Astrocyte (in vitro differentiated cells and primary cell): ENCODE measurements around the gene CA12. TPM values are rescaled to one million over a fixed set of nuclear protein-coding genes. Genes with fewer than 3 reads are reported as not detected.

Experiments
- DNase-seq: peaks from one replicate; pipeline ENCODE4 v3.0.0-alpha.2; 2010; ENCODE audit warnings: low read depth
- FAIRE-seq: peaks from 2 replicates; lab custom pipeline; 2011; peaks lifted over from hg19 to GRCh38; lab: Jason Lieb, UNC
- H2AFZ ChIP-seq: 2 replicates; pipeline ENCODE4 v1.6.0; 2012; ENCODE audit warnings: low read depth, low read length, inconsistent platforms
- H3K27ac ChIP-seq: 2 replicates; pipeline ENCODE4 v1.5.1; 2011; ENCODE audit warnings: low read depth, low read length, inconsistent platforms
- H3K27me3 ChIP-seq: 2 replicates; pipeline ENCODE4 v1.6.0; 2011; ENCODE audit warnings: low read length, inconsistent platforms; ENCODE audit not compliant: insufficient read depth
- H3K36me3 ChIP-seq: 2 replicates; pipeline ENCODE4 v1.5.1; 2011; ENCODE audit warnings: low read length, inconsistent platforms; ENCODE audit not compliant: insufficient read depth
- H3K4me1 ChIP-seq: 2 replicates; pipeline ENCODE4 v1.5.1; 2011; ENCODE audit warnings: low read length, inconsistent platforms; ENCODE audit not compliant: insufficient read depth
- H3K4me2 ChIP-seq: 2 replicates; pipeline ENCODE4 v1.6.0; 2012; ENCODE audit warnings: low read length, inconsistent platforms
- H3K4me3 ChIP-seq: 2 replicates; pipeline ENCODE4 v1.5.1; 2011; ENCODE audit warnings: low read depth, mild to moderate bottlenecking, low read length, inconsistent platforms; ENCODE audit not compliant: insufficient read depth
- H3K79me2 ChIP-seq: 2 replicates; pipeline ENCODE4 v1.6.0; 2012; ENCODE audit warnings: mild to moderate bottlenecking, low read length, inconsistent platforms; ENCODE audit not compliant: insufficient read depth
- H3K9ac ChIP-seq: 2 replicates; pipeline ENCODE4 v1.6.0; 2012; ENCODE audit warnings: mild to moderate bottlenecking, low read length, inconsistent platforms
- H3K9me3 ChIP-seq: 2 replicates; pipeline ENCODE4 v1.5.1; 2012; ENCODE audit warnings: low read depth, mild to moderate bottlenecking, low read length, inconsistent platforms; ENCODE audit not compliant: insufficient read depth
- H4K20me1 ChIP-seq: 2 replicates; pipeline ENCODE4 v1.6.0; 2012; ENCODE audit warnings: low read length, inconsistent platforms; ENCODE audit not compliant: insufficient read depth
- H3K27ac Mint-ChIP-seq: one replicate; pipeline ENCODE4 v1.8.0; 2021; ENCODE audit warnings: mild to moderate bottlenecking, mixed read lengths; ENCODE audit not compliant: unreplicated experiment
- H3K27me3 Mint-ChIP-seq: one replicate; pipeline ENCODE4 v1.8.0; 2021; ENCODE audit warnings: low read depth, mixed read lengths; ENCODE audit not compliant: unreplicated experiment
- H3K36me3 Mint-ChIP-seq: one replicate; pipeline ENCODE4 v1.8.0; 2021; ENCODE audit warnings: low read depth, mixed read lengths; ENCODE audit not compliant: unreplicated experiment
- H3K4me1 Mint-ChIP-seq: one replicate; pipeline ENCODE4 v1.8.0; 2021; ENCODE audit warnings: low read depth, mixed read lengths; ENCODE audit not compliant: unreplicated experiment
- H3K4me3 Mint-ChIP-seq: one replicate; pipeline ENCODE4 v1.8.0; 2021; ENCODE audit warnings: mild to moderate bottlenecking, moderate library complexity, mixed read lengths; ENCODE audit not compliant: unreplicated experiment
- H3K9me3 Mint-ChIP-seq: one replicate; pipeline ENCODE4 v1.8.0; 2021; ENCODE audit warnings: mild to moderate bottlenecking, mixed read lengths; ENCODE audit not compliant: unreplicated experiment
- CTCF ChIP-seq: IDR thresholded peaks from 2 replicates; pipeline ENCODE4 v1.5.1; 2011; ENCODE audit warnings: low read depth, mild to moderate bottlenecking, inconsistent platforms, low read length, moderate library complexity; ENCODE audit not compliant: insufficient read depth
- EZH2 ChIP-seq: IDR thresholded peaks from 2 replicates; pipeline ENCODE4 v1.6.1; 2012; ENCODE audit warnings: mild to moderate bottlenecking, low read length, inconsistent platforms; ENCODE audit not compliant: insufficient read depth
- total RNA-seq: library from RNA; stranded (reverse); gene quantifications from 2 replicates; pipeline ENCODE4 v1.2.1, GENCODE V29; 2021

Gene CA12
- total RNA-seq, 1 donor from 2014 or later = 0.54 TPM

- H4K20me1 ChIP-seq = no peaks in the 10 kb centered on the region
- H3K27ac Mint-ChIP-seq = no peak overlapping the region
- H3K9me3 Mint-ChIP-seq = peaks cover 7% of the 10 kb centered on the region
- H3K79me2 ChIP-seq = no peaks in the 10 kb centered on the region
- H3K4me2 ChIP-seq = no peak overlapping the region
- no peaks in the 10 kb centered on the region for H3K27me3 ChIP-seq
- peaks cover 2% of the 10 kb centered on the region for H3K36me3 Mint-ChIP-seq
- H3K27me3 Mint-ChIP-seq = peaks cover 44% of the 10 kb centered on the region
- no peaks in the 10 kb centered on the region for H3K4me1 ChIP-seq
- no peak overlapping the region for H2AFZ ChIP-seq
- no peak for TF ChIP-seq EZH2
- TF ChIP-seq CTCF = no peak
- DNase-seq = no peak
- H3K36me3 ChIP-seq = no peaks in the 10 kb centered on the region
- H3K9me3 ChIP-seq = no peaks in the 10 kb centered on the region
- no peak overlapping the region for H3K4me3 Mint-ChIP-seq
- no peak overlapping the region for H3K27ac ChIP-seq
- H3K9ac ChIP-seq = no peak overlapping the region
- H3K4me1 Mint-ChIP-seq = no peaks in the 10 kb centered on the region
- H3K4me3 ChIP-seq = no peak overlapping the region
- no peak for FAIRE-seq
These were observed 10.8 kb upstream of the CA12 start for GRCh38 chr15:63392361-63393009.

GRCh38 chr15:63391669-63392360, 10.2 kb upstream of the CA12 start:
- H3K4me2 ChIP-seq = no peak overlapping the region
- no peak for DNase-seq
- H3K27me3 Mint-ChIP-seq = peaks cover 47% of the 10 kb centered on the region

More at GRCh38 chr15:63391669-63392360, 10.2 kb upstream of the CA12 start:
- Histone ChIP-seq H3K79me2 (no peaks in the 10 kb centered on the region), H4K20me1 (no peaks in the 10 kb centered on the region), H3K27ac (no peak overlapping the region), H3K36me3 (no peaks in the 10 kb centered on the region), H3K9ac (no peak overlapping the region), H3K4me3 (no peak overlapping the region), H3K4me1 (no peaks in the 10 kb centered on the region), H2AFZ (no peak overlapping the region), H3K9me3 (no peaks in the 10 kb centered on the region), H3K27me3 (no peaks in the 10 kb centered on the region)
- Mint-ChIP-seq H3K36me3 (peaks cover 2% of the 10 kb centered on the region), H3K4me3 (no peak overlapping the region), H3K27ac (no peak overlapping the region), H3K4me1 (no peaks in the 10 kb centered on the region), H3K9me3 (peaks cover 7% of the 10 kb centered on the region)
- FAIRE-seq = no peak
- TF ChIP-seq EZH2 (no peak), CTCF (no peak)
